SK-N-MC (cell line): ENCODE results near the gene BHLHA15.

Experiments used
- EZH2 ChIP-seq: fragments of 200-600 bp; sonication (generic); IDR thresholded peaks from one replicate; pipeline ENCODE4 v1.6.1; 2017; ENCODE audit warnings: antibody characterized with exemption
- FOXP2 ChIP-seq: optimal IDR thresholded peaks from 2 replicates; pipeline ENCODE3; 2011; ENCODE audit warnings: mild to moderate bottlenecking, moderate library complexity; ENCODE audit not compliant: insufficient read depth; ENCODE audit errors: extremely low read length, control extremely low read depth
- POLR2AphosphoS5 ChIP-seq: IDR thresholded peaks from 2 replicates; pipeline ENCODE4 v1.6.1; 2012; ENCODE audit warnings: mild to moderate bottlenecking, low read depth, low read length, borderline replicate concordance

GRCh38 chr7:98168904-98169621, 42.2 kb upstream of the BHLHA15 start:
- TF ChIP-seq EZH2 (no peak), POLR2AphosphoS5 (no peak), FOXP2 (no peak)
